ENCODE results near the gene ILF3.
"Not testable (repeated sequence)": the region's sequence is repeated elsewhere in the genome, so short reads cannot be mapped to it uniquely, and the experiment has no call there.

ILF3 gene

DNA sequence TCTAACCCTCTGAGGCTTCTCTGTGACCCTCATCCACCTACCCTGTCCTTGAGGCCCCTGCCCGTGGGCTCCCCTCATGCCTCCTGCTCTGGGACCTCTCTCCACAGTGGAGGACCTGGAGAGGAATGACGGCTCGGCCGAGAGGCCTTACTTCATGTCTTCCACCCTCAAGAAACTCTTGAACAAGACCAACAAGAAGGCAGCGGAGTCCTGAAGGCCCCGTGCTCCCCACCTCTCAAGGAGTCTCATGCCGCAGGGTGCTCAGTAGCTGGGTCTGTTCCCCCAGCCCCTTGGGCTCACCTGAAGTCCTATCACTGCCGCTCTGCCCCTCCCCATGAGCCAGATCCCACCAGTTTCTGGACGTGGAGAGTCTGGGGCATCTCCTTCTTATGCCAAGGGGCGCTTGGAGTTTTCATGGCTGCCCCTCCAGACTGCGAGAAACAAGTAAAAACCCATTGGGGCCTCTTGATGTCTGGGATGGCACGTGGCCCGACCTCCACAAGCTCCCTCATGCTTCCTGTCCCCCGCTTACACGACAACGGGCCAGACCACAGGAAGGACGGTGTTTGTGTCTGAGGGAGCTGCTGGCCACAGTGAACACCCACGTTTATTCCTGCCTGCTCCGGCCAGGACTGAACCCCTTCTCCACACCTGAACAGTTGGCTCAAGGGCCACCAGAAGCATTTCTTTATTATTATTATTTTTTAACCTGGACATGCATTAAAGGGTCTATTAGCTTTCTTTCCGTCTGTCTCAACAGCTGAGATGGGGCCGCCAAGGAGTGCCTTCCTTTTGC is 10.8 kb upstream of the ILF3 start:
- no peak for DNase-seq

DNA sequence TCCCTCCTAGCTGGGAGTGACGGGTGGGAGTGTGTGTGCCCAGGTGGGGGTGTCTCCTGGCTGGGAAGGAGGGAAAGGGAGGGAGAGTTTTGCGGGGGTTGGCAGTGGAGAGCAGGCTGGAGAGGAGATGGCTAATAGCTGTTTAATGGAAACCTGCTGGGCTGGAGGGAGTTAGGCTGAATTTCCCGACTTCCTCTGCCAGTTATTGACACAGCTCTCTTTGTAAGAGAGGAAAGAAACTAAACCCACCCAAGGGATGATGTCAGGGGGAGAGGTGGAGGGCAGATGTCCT is 10.2 kb upstream of the ILF3 start:
- DNase-seq: no peak

DNA sequence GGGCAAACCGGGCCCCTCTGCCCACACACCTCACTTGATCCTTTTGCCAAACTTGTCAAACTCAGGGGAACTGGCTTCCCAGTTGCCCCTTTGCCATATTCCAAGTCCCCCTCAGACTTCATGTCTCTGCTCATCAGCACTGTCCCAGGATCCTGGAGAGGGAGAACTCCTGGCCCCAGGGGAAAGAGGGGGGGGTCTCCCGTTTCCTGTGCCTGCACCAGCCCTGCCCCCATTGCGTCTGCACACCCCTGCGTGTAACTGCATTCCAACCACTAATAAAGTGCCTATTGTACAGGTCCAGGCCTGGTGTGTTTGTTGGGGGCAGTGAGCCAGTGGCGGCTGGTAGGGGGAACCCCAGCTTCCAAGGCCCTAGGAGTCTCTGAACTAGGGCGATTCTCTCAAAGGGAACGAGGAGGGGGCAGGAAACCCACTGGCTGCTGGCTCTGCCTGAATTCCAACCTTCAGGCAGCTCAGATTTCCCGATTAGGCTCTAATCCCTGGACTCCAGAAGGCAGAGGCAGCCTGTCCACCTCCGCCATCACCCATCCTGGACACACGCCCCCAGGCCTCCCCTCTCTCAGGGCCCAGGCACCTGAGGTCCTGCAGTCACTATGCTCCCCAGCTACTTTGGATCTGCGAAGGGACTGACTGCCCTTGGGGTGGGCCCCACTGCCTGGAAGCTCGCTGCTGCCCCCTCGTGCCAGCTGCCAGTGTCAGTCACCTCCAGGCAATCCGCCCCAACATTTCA is 9.7 kb upstream of the ILF3 start:
- peak; percentile 84 for DNase-seq

DNA sequence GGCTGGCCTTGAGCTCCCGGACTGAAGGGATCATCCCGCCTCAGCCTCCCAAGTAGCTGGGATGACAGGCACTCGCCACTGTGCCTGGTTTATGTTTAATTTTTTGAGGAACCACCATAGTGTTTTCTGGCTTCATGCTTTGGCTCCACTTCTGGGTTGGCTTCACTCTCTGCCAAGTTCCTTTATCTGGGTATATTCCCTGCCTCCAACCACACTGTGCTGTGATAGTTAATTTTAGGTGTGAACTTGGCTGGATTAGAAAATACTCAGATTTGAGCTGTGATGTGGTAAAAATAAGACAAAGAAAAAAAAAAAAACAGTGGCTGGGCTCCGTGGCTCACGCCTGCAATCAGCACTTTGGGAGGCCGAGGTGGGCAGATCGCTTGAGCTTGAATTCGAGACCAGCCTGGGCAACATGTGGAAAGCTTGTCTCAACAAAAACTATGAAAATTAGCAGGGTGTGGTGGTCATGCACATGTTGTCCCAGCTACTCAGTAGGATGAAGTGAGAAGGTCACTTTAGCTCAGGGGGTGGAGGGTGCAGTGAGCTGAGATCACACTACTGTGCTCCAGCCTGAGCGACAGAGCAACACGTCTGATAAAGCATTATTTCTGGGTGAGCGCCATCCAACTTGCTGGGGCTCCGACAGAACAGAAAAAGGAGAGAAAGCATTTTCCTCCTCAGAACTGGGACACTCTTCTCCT is 7.5 kb upstream of the ILF3 start:
- no peak for DNase-seq

DNA sequence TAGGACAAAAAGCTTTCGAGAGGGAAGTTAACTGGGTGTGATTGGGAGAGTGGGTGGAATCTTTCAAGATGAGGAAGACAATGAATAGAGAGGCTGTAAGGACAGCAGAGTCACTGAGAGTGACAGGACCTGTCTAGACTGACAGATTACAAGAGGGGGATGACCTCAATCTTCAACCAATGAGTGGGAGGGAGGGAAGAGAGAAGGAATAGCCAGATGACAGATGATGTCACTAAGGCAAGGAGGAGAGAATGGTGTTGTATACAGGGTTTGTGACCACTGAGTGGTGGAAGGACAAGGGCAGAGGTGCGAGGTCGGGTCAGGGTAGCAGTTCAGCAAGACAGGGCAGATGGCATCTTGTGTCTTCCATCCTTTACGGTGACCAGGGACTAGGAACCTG is 5.8 kb upstream of the ILF3 start:
- DNase-seq: no peak

DNA sequence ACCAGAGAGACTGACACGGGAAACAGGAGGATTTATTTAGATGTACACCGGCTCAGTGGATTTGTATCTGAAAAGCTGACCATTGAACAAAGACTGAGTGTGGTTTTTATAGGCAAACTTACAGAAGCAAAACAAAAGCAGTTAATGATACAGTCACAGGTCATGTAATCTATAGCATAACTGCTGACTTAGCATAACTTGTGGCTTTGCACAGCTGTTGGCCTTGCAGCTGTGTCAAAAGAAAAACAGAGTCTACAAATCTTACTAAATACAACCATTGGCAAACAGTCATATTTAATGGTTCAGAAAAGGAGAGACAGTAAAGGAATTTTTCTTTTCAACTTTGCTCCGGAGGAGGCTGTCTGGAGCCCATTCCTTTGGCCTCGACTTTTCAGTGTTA is 2.3 kb upstream of the ILF3 start:
- no peak for DNase-seq

DNA sequence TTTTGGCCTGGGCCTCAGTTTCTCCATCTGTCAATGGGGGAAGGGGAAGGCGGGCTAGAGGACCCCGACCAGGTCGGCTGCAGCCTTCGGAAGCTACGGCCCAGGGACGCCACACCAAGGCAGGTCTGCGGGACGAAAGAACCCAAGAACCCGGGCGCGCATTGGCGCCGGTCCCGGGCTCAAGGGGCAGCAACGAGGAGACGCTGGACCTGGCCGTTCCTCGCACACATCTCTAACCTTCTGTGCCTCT is 739 bp upstream of the ILF3 start:
- no peak for DNase-seq

DNA sequence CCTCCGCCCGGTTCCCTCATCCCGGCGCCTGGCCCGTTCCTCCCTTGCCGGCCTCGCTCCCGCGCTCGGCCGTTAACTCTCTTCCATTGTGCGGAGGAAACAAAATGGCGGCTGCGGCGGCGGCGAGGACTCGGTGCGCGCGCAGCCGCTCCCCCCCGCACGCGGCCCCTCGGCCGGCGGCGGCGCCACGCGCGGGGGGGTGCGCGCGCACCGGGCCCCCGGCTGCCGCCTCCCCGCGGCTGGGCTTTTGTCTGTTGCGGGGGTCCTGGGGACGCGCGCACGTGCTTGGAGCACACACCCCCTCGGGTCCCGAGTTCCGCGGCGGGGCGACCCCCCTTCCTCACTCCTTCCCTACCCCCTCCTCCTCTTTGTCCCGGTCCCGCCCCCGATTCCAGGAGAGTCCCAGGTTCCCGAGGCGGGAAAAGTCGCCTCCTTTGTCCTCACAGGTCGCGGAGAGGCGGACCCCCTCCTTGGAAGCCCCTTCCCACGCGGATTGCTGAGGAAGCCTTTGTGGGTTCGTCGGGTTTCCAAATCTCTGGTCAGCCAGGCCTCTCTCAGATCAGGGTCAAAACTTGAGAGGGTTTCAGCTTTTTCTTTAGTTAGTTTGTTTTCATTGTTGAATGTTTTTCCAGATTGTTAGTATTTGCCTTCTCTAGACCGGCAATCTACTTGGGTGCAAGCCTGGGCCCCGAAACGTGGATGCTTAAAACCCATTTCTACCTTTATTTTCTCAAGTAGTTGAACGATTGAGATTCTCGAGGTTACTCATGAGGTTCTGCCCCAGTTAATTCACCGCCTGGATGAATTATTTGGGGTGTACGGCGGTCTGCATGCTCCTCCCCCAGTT is 687 bp downstream of the ILF3 start:
- DNase-seq: peak; percentile 72

DNA sequence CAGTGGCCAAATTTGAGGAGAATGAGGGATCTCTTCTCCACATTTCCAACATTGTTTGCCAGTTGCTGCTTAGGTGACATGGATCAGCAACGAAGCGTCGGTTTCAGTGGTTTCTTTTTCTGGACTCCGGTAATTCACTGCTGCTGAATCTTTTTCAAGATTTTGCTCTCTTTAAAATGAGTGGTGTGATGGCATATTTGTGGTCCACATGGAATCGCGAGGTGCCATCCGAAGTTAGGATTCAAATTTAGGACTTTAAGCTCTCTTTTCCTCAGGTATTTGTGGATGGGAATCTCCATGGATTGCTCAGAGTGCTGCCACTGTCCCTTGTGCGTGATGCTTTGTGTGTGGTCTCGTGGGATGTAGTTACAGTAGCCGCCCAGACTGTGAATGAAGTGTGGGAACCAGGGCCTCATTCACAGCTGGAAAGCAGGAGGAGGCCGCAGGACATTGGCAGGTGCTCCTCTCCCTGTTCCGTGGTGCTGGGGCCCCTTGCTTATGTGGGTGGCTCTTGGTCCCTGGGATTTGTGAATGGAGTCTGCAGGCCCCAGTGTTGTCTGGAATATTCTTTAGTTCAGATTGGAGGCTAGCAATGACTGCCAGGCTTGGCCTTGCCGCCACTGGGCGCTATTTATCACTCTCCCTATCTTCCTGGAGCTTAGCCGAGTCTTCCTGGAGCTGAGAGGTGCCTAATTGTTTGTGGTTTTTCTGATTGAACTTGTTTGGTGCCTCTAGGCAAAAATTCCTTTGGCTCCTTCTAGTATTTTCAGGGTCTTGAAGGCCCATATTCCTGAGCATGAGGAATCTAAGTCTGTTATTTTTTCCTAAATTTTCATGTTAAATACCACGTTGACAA is 1.5 kb downstream of the ILF3 start:
- DNase-seq: peak; percentile 26

DNA sequence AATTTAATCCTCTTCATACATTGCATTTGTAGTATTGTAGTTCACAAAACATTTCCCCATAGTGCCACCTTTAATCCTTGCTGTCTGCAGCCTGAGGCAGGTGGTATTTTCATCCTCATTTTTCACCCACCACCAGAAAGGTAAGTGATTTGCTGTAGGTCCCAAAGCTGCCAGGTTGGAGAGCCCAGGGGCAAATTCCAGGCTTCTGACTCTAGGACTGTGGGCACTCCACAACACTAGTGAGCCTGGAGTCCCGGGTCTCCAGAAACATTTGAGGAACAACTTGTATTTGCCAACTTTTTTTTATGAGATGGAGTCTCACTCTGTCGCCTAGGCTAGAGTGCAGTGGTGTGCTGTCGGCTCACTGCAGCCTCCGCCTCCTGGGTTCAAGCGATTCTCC is 6.2 kb downstream of the ILF3 start:
- DNase-seq: no peak

DNA sequence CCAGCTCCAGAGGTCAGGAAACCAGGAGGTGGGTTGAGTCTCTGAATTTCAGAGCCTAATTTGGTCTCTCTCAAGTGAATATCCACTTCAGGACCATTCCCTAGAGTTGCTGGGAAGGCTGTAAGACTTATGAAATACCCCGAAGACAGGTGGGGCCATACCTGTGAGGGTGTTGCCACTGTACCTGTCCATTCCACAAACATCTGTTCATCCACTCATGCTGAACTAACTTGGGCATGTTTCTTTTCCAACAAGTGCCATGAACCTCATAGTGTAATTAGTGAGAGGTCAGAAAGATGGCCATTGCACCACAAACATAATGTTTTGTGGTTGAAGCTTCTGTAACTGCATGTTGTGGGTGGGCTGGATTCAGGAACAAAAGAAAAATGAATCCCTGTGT is 7.8 kb downstream of the ILF3 start:
- no peak for DNase-seq

DNA sequence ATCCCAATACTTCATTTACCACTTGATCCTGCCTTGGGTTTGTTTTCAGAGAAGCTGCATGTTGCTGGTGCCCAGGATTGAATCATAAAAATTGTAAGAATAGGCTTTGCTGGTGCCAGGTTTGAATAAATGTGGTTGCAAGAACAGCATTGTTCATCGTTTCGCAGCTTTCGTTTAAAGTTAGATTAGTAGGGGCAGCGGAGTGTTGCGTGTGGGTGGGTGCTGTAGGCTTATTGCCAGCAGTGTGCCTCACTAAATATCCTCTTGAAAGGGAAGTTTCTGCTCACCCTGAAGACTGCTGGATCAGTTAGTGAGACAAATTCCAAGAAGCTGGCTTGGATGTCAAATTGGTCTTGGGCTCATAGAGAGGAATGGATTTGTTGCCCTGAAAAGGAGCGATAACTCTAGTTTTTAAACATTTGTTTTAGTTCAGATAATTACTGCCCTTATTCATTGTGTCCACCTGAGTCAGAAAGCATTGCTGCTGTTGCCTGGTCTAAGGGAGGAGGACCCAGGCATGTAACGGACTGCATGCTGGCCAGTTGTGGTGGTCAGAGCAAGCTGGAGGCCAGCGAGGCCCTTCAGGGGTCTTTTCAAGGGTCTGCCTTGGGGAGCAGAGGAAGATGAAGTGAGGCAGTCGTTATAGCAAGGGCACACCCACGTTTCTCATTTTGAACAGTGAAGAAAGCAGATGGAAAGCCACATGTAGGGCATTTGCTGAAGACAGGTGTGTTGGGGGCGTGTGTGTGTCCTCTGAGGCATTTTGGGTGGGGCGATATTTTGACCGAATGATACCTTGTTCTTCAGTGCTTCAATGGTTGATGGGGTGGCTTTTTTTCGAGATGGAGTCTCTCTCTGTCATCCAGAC is 8.5 kb downstream of the ILF3 start:
- no peak for DNase-seq

DNA sequence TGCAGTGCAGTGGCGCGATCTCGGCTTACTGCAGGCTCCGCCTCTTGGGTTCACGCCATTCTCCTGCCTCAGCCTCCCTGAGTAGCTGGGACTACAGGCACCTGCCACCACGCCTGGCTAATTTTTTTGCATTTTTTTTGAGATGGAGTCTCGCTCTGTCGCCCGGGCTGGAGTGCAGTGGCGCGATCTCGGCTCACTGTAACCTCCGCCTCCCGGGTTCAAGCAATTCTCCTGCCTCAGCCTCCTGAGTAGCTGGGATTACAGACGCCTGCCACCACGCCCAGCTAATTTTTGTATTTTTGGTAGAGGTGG is 9.1 kb downstream of the ILF3 start:
- not testable (repeated sequence) for DNase-seq

DNA sequence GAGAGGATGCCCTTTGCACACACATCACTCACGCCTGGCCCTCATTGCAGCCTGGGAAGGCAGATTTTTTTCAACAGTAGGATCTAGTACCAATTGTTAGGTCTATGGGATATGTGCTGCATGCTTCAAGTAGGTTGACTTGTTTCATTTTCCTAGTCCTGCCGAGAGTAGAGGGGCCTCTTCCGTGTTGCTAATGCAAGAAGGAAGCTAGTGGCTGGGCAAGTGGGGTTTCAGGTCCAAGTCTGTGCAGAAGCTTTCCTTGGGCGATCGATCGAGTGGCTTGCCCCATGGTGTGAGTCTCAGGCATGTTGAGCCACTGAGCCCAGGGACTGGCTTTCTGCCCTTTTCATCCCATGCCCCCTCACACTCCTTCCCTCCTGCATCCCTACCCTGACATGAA is 13.7 kb downstream of the ILF3 start:
- DNase-seq: peak; percentile 14

DNA sequence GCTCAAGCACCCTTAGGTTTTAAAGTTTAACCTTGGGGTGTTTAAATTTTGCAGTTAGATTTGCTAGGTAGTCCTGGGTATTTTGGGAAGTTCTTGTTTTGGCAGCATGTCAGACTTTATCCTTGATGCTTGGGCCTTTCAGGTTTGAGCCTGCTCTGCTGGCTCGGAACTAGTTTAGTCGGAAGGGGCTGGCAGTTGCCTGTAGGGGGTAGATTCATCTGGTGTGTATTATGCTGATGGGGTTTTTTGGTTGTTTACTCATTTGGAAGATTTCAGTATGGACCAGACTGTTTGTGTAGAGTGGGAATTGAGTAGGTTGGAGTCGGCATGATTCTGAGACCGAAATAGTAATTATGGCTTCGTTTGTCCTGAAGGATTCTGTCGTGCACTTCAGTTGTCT is 15.1 kb downstream of the ILF3 start:
- no peak for DNase-seq

DNA sequence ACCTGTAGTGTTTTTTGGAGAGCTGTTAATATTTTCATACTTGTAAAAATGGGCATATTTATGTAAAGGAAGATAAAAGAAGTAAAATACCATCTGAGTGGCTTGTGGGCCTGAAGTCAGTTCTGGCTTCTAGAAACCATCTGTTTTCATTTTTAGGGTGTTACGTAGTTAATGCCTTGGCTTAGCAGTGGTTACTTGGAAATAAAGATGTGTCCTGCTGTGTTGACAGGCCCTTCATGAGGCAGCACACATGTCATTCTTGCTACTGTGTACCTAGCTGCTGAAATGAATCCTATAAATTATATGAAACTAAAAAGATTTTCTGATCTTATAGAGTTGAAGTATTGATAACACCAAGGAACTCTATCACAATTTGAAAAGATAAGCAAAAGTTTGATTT is 16.0 kb downstream of the ILF3 start:
- no peak for DNase-seq

DNA sequence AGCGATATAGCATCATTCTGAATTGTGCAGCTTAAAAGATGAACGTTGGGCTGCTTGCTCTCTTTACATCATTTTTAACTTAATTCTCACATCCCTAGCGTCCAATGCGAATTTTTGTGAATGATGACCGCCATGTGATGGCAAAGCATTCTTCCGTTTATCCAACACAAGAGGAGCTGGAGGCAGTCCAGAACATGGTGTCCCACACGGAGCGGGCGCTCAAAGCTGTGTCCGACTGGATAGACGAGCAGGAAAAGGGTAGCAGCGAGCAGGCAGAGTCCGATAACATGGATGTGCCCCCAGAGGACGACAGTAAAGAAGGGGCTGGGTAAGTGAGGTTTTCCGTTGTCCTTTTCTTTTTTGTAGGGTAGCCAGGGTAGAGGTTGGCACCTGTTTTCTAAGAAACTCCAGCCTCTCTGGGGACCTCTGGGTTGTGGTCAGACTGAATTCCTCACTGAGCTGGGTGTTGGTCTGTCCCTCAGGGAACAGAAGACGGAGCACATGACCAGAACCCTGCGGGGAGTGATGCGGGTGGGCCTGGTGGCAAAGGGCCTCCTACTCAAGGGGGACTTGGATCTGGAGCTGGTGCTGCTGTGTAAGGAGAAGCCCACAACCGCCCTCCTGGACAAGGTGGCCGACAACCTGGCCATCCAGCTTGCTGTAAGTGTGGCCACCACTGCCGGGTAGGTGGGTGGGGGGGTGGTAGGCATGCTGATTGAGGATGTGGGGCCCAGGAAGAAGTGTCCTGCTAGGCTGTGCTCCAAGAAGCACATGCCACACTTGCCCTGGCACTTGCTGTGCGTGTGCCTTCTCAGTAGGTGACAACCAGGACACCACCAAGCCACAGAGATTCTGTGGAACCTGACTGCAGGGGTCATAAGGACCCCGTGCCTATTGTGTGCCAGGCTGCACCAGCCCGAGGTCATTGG is 17.0 kb downstream of the ILF3 start:
- DNase-seq: no peak

DNA sequence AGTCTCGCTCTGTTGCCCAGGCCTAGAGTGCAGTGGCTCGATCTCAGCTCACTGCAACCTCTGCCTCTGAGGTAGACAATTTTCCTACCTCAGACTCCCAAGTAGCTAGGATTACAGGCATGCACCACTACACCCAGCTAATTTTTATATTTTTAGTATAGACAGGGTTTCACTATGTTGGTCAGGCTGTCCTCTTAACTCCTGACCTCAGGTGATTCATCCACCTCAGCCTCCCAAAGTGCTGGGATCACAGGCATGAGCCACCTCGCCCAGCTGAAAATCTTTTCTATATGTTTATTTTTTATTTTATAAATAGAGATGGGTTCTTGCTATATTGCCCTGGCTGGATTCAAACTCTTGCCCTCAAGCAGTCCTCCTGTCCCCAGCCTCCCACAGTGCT is 17.8 kb downstream of the ILF3 start:
- DNase-seq: not testable (repeated sequence)

DNA sequence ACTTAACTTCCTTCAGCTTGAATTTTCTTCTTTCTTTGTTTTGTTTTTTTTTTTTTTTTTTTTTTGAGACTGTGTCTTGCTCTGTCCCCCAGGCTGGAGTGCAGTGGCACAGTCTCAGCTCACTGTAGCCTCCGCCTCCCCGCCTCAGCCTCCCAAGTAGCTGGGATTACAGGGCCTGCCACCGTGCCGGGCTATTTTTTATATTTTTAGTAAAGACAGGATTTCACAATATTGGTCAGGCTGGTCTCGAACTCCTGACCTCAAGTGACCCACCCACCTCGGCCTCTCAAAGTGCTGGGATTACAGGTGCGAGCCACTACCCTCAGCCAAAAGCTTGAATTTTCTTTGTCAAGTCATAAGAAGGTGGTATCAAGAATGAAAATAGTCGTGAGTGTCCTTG is 21.1 kb downstream of the ILF3 start:
- DNase-seq: not testable (repeated sequence)

DNA sequence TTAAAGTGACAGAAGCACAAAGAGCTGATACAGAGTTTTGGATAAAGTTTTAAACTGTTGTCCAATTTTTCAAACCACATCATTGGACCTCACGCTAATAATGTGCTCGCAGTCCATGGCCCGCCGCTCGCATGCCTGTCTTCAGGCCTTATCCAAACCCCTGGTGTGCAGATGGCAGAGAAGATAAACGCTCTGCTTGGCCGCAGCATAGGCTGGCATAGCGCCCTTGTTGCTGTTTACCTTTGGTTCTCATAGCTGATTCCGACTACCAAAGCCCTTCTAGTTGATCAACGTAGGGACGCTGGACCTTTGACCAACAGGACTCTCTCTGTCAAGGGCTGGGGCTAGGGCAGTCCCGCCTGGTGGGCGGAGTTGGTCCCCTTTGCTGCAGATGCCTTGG is 23.6 kb downstream of the ILF3 start:
- DNase-seq: no peak

DNA sequence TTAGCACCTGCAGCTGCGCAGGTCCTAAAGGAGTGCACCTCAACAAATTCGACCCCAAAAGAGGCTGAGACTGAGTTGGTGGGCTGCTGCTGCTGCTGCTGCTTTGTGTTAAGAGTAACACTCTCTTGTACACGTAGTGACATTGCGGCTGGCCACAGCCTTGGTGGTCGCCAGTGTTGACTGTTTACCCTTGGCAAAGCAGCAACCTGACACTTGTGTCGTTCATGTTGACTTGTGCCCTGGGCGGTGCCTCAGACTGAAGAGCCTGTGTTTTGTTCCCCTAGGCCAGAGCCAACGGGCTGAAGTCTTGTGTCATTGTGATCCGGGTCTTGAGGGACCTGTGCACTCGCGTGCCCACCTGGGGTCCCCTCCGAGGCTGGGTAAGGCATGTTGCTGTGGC is 24.7 kb downstream of the ILF3 start:
- DNase-seq: no peak
